Measurements from ENCODE around the gene TIGD1.

TIGD1 gene

GRCh38 chr2:232523682-232524597, 26.4 kb downstream of the TIGD1 start:
- DNase-seq (ENCODE audit: low read depth, low spot score), result no peak

- no peak for DNase-seq (ENCODE audit: low read depth, low spot score)
Measured at GRCh38 chr2:232523402-232523681, 27.0 kb downstream of the TIGD1 start.

GRCh38 chr2:232522623-232523401, 27.5 kb downstream of the TIGD1 start:
- no peak for DNase-seq (ENCODE audit: low read depth, low spot score)

- no peak for DNase-seq (ENCODE audit: low read depth, low spot score)
Measured at GRCh38 chr2:232521959-232522622, 28.3 kb downstream of the TIGD1 start.

- no peak for DNase-seq (ENCODE audit: low read depth, low spot score)
Measured at GRCh38 chr2:232521098-232521497, 29.3 kb downstream of the TIGD1 start.

GRCh38 chr2:232520489-232520888, 29.9 kb downstream of the TIGD1 start:
- no peak for DNase-seq (ENCODE audit: low read depth, low spot score)

- DNase-seq (ENCODE audit: low read depth, low spot score), result no peak
Measured at GRCh38 chr2:232519581-232520438, 30.5 kb downstream of the TIGD1 start, which contains the start of gene PRSS56. Gene PRSS56 (plus strand): TSS chr2:232520388. CDS start chr2:232520599, 211 bp downstream.

- no peak for DNase-seq (ENCODE audit: low read depth, low spot score)
Measured at GRCh38 chr2:232518844-232519243, 31.5 kb downstream of the TIGD1 start.

- no peak for DNase-seq (ENCODE audit: low read depth, low spot score)
Measured at GRCh38 chr2:232516551-232516950, 33.8 kb downstream of the TIGD1 start.

- DNase-seq (ENCODE audit: low read depth, low spot score), result no peak
Measured at GRCh38 chr2:232515639-232516038, 34.7 kb downstream of the TIGD1 start.

GRCh38 chr2:232513353-232513752, 37.0 kb downstream of the TIGD1 start:
- no peak for DNase-seq (ENCODE audit: low read depth, low spot score)

GRCh38 chr2:232512602-232513001, 37.8 kb downstream of the TIGD1 start:
- no peak for DNase-seq (ENCODE audit: low read depth, low spot score)

GRCh38 chr2:232511336-232511890, 38.9 kb downstream of the TIGD1 start:
- no peak for DNase-seq (ENCODE audit: low read depth, low spot score)

GRCh38 chr2:232508251-232508650, 42.1 kb downstream of the TIGD1 start:
- no peak for DNase-seq (ENCODE audit: low read depth, low spot score)

- DNase-seq (ENCODE audit: low read depth, low spot score), result no peak
Measured at GRCh38 chr2:232506709-232507108, 43.6 kb downstream of the TIGD1 start.

- no peak for DNase-seq (ENCODE audit: low read depth, low spot score)
Measured at GRCh38 chr2:232505856-232506255, 44.5 kb downstream of the TIGD1 start.

- no peak for DNase-seq (ENCODE audit: low read depth, low spot score)
Measured at GRCh38 chr2:232504438-232504837, 45.9 kb downstream of the TIGD1 start.

- DNase-seq (ENCODE audit: low read depth, low spot score), result no peak
Measured at GRCh38 chr2:232503809-232504323, 46.5 kb downstream of the TIGD1 start.

GRCh38 chr2:232502911-232503808, 47.2 kb downstream of the TIGD1 start:
- no peak for DNase-seq (ENCODE audit: low read depth, low spot score)

GRCh38 chr2:232502511-232502910, 47.8 kb downstream of the TIGD1 start:
- DNase-seq (ENCODE audit: low read depth, low spot score), result no peak

Measured in brain pericyte (primary cell).